Natural killer cell (primary cell): ENCODE data around the gene RRP36. TPM values are rescaled to one million over a fixed set of nuclear protein-coding genes. Genes with fewer than 3 reads are reported as not detected.
A peak's percentile ranks its signal among the peaks of the same experiment; 100 is the strongest.

ENCODE experiments used
- ATAC-seq, 3 donors: fragments of 150-1000 bp in 2 of 3; fragments of 200-7000 bp in 1 of 3; cut with Tn5 transposase; 1 replicate in 1 of 3; 2 replicates in 2 of 3; pipeline ENCODE4 v1.10.0; 2021; ENCODE audit warnings: mild to moderate bottlenecking in 2 of 3, moderate library complexity in 2 of 3
- DNase-seq, 2 donors: peaks; one replicate each; pipeline versions ENCODE4 v3.0.0 to v3.0.0-alpha.2; 2013 to 2021; ENCODE audit warnings: mixed read lengths in 1 of 2
- H3K27ac ChIP-seq: one replicate; pipeline ENCODE4 v1.5.1; 2013; ENCODE audit warnings: mild to moderate bottlenecking, low read length
- H3K27me3 ChIP-seq: one replicate; pipeline ENCODE4 v1.6.1; 2013; ENCODE audit warnings: low read length; ENCODE audit not compliant: control insufficient read depth, insufficient read depth
- H3K36me3 ChIP-seq: one replicate; pipeline ENCODE4 v1.6.1; 2013; ENCODE audit warnings: low read length; ENCODE audit not compliant: control insufficient read depth, insufficient read depth
- H3K4me1 ChIP-seq: one replicate; pipeline ENCODE4 v1.6.1; 2013; ENCODE audit warnings: low read length; ENCODE audit not compliant: control insufficient read depth, insufficient read depth
- H3K4me3 ChIP-seq: one replicate; pipeline ENCODE4 v1.5.1; 2013; ENCODE audit warnings: low read length
- H3K9me3 ChIP-seq: one replicate; pipeline ENCODE4 v1.6.1; 2013; ENCODE audit warnings: low read length; ENCODE audit not compliant: control insufficient read depth, insufficient read depth
- H3K27ac Mint-ChIP-seq, 2 donors: one replicate each; pipeline ENCODE4 v1.8.0; 2022; ENCODE audit warnings: mild to moderate bottlenecking in 2 of 2, mixed read lengths in 2 of 2, moderate library complexity in 1 of 2
- H3K27me3 Mint-ChIP-seq, 2 donors: one replicate each; pipeline ENCODE4 v1.8.0; 2022; ENCODE audit warnings: low read depth in 2 of 2, mixed read lengths in 2 of 2
- H3K36me3 Mint-ChIP-seq: one replicate; pipeline ENCODE4 v1.8.0; 2022; ENCODE audit warnings: mixed read lengths
- H3K4me1 Mint-ChIP-seq, 2 donors: one replicate each; pipeline ENCODE4 v1.8.0; 2022; ENCODE audit warnings: mixed read lengths in 2 of 2
- H3K4me3 Mint-ChIP-seq: one replicate; pipeline ENCODE4 v1.8.0; 2022; ENCODE audit warnings: mild to moderate bottlenecking, moderate library complexity, mixed read lengths
- H3K9me3 Mint-ChIP-seq, 2 donors: one replicate each; pipeline ENCODE4 v1.8.0; 2022; ENCODE audit warnings: mixed read lengths in 2 of 2
- WGBS: methylation state at CpG from one replicate; pipeline ENCODE4 v1.1.7; 2013; ENCODE audit warnings: missing lambda C conversion rate; ENCODE audit not compliant: insufficient coverage; 5-methylcytosine and 5-hydroxymethylcytosine counted together
- intact Hi-C: fragments of 100-400 bp; cut with micrococcal nuclease; formaldehyde crosslinking; loops from one replicate; pipeline ENCODE4 v1.14.2; 2022
- total RNA-seq, 4 donors: library from RNA; stranded (reverse); fragments of 120-200 nt in 1 of 4; gene quantifications; one replicate each; pipeline versions ENCODE4 v1.2.3 to v1.2.4, GENCODE V29; 2013 to 2022
- TF ChIP-seq, protein P1 (sequence below): fragments of 200-600 bp; IDR thresholded peaks from one replicate; pipeline ENCODE4 v1.8.0; 2022; ENCODE audit warnings: antibody characterized with exemption

The RRP36 gene
- total RNA-seq, 3 donors from 2014 or later (not counting 1 experiment from before 2014, with no cell fraction given): 33.1 to 43.9 (median 38.7) TPM

DNA sequence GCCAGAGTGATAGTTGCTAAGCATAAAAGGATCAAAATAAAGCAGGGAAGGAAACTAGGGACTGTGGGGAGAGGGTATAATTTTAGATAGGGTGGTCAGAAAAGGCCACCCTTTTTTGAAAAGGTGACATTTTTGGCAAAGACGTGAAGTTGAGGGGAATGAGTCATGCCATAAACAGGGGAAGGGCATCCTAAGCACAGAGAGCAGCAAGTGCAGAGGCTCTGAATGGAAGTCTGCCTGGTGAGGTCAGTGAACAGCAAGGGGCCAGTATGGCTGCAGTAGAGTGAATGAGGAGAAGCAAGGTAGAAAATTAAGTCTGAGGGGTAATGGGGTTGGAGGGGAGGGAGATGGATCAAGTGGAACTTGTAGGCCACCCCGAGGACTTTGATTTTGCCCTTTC lies 40.4 kb downstream of the RRP36 start:
- TF ChIP-seq, protein P1, sequence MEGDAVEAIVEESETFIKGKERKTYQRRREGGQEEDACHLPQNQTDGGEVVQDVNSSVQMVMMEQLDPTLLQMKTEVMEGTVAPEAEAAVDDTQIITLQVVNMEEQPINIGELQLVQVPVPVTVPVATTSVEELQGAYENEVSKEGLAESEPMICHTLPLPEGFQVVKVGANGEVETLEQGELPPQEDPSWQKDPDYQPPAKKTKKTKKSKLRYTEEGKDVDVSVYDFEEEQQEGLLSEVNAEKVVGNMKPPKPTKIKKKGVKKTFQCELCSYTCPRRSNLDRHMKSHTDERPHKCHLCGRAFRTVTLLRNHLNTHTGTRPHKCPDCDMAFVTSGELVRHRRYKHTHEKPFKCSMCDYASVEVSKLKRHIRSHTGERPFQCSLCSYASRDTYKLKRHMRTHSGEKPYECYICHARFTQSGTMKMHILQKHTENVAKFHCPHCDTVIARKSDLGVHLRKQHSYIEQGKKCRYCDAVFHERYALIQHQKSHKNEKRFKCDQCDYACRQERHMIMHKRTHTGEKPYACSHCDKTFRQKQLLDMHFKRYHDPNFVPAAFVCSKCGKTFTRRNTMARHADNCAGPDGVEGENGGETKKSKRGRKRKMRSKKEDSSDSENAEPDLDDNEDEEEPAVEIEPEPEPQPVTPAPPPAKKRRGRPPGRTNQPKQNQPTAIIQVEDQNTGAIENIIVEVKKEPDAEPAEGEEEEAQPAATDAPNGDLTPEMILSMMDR: no peak
- Histone ChIP-seq H3K27me3 (no peaks in the 10 kb centered on the region), H3K4me3 (no peak overlapping the region), H3K4me1 (peaks cover 20% of the 10 kb centered on the region), H3K36me3 (peaks cover 19% of the 10 kb centered on the region), H3K9me3 (no peaks in the 10 kb centered on the region), H3K27ac (no peak overlapping the region)
- Mint-ChIP-seq H3K4me1 (peaks cover 19 to 33% of the 10 kb centered on the region in 2 donors), H3K36me3 (no peaks in the 10 kb centered on the region), H3K9me3 (no peaks in the 10 kb centered on the region), H3K27me3 (no peaks in the 10 kb centered on the region), H3K4me3 (peak overlapping the region; percentile 37), H3K27ac (peak overlapping the region in 1 of 2 donors; percentile 98)
- DNase-seq: no peak
- intact Hi-C loops: no loop called here
- WGBS: 79% methylated on average over 2 of the region's 2 CpGs
- no peak for ATAC-seq

DNA sequence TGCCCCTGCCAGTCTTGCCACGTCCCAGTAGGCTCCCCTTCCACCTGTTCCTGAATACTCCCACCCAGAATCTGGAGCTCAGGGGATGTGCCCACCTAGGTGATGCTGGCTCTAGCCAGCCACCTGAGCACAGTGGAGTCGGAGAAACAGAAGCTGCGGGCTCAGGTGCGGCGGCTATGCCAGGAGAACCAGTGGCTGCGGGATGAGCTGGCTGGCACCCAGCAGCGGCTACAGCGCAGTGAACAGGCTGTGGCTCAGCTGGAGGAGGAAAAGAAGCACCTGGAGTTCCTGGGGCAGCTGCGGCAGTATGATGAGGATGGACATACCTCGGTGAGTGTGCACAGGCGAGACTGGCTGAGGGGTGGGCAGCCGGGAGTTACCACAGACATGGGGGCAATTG lies 41.4 kb downstream of the RRP36 start:
- Mint-ChIP-seq H3K27ac (no peak overlapping the region), H3K4me3 (no peak overlapping the region), H3K4me1 (peaks cover 17 to 33% of the 10 kb centered on the region in 2 donors), H3K36me3 (no peaks in the 10 kb centered on the region), H3K27me3 (no peaks in the 10 kb centered on the region), H3K9me3 (no peaks in the 10 kb centered on the region)
- no peak overlapping the region for H3K4me3 ChIP-seq
- DNase-seq (no peak), ATAC-seq (no peak)
- peaks cover 16% of the 10 kb centered on the region for H3K36me3 ChIP-seq
- no peaks in the 10 kb centered on the region for H3K27me3 ChIP-seq
- WGBS: 93% methylated on average over 12 of the region's 12 CpGs
- intact Hi-C loops: no loop called here
- TF ChIP-seq, protein P1: no peak
- no peak overlapping the region for H3K27ac ChIP-seq
- H3K9me3 ChIP-seq: no peaks in the 10 kb centered on the region
- H3K4me1 ChIP-seq: peaks cover 20% of the 10 kb centered on the region

DNA sequence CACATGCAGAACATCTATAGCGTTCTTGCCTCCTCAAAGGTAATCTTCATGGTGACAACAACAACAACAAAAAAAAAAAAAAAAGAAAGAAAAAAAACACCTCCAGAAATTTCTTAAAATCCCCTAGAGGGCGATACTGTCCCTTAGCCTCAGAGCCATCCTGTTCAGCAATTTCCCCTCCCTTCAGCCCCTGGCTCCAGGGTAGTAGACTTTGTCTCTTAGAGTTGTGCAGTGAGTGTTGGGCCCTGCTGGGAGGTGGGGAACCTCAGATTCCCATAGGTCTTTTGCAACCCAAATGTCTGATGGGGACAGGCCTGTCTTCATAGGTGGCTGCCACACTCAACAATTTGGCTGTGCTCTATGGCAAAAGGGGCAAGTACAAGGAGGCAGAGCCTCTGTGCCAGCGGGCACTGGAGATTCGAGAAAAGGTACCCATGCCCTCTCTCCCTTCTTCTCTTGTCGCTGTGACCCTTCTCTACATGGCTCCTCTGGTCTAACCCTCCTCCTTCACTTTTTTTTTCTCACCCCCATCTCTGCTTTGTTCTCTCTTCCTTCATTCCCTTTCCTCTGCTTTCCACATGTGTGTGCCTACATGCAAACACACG lies 48.7 kb downstream of the RRP36 start:
- Mint-ChIP-seq H3K36me3 (peaks cover 11% of the 10 kb centered on the region), H3K27ac (no peak overlapping the region), H3K9me3 (no peaks in the 10 kb centered on the region), H3K4me3 (no peak overlapping the region), H3K27me3 (no peaks in the 10 kb centered on the region), H3K4me1 (no peaks in the 10 kb centered on the region)
- Histone ChIP-seq H3K36me3 (peaks cover 19% of the 10 kb centered on the region), H3K4me3 (no peak overlapping the region), H3K4me1 (no peaks in the 10 kb centered on the region), H3K27ac (no peak overlapping the region), H3K27me3 (peaks cover 2% of the 10 kb centered on the region), H3K9me3 (no peaks in the 10 kb centered on the region)
- intact Hi-C loops: no loop called here
- 78% methylated on average over 5 of the region's 6 CpGs for WGBS
- DNase-seq (peak in 1 of 2 donors; percentile 69), ATAC-seq (peak in 2 of 3 donors; percentile 57 to 68)
- TF ChIP-seq, protein P1: peak; percentile 38
